Adrenal gland (tissue), 12 donors: ENCODE measurements around the gene PMF1. TPM values are rescaled to one million over a fixed set of nuclear protein-coding genes. Genes with fewer than 3 reads are reported as not detected.
A peak's percentile ranks its signal among the peaks of the same experiment; 100 is the strongest.

Source experiments
- DNase-seq, 7 donors: peaks; one replicate each; pipeline ENCODE4 v3.0.0-alpha.2; 2019 to 2020
- H3K27ac ChIP-seq, 5 donors: fragments of 200-600 bp; sonication (generic) in 4 of 5; 1 replicate in 3 of 5; 2 replicates in 2 of 5; pipeline versions ENCODE4 v1.5.1 to v1.8.0; 2016 to 2020; ENCODE audit warnings: mild to moderate bottlenecking in 1 of 5
- H3K27me3 ChIP-seq: fragments of 200-600 bp; 2 replicates; pipeline ENCODE4 v1.8.0; 2021
- H3K36me3 ChIP-seq, 2 donors: fragments of 200-600 bp; replicated peaks in 1 of 2; 1 replicate in 1 of 2; 2 replicates in 1 of 2; pipeline versions ENCODE4 v1.5.1 to v1.8.0; 2018 to 2022
- H3K4me1 ChIP-seq, 2 donors: fragments of 200-600 bp; replicated peaks in 1 of 2; 1 replicate in 1 of 2; 2 replicates in 1 of 2; pipeline versions ENCODE4 v1.5.1 to v1.8.0; 2018 to 2021
- H3K4me3 ChIP-seq, 4 donors: fragments of 200-600 bp; sonication (generic) in 3 of 4; one replicate each; pipeline ENCODE4 v1.5.1; 2016 to 2018
- H3K9me3 ChIP-seq, 3 donors: fragments of 200-600 bp; sonication (generic) in 1 of 3; replicated peaks in 1 of 3; 1 replicate in 2 of 3; 2 replicates in 1 of 3; pipeline versions ENCODE4 v1.5.1 to v1.8.0; 2016 to 2021
- CTCF ChIP-seq, 6 experiments: fragments of 450-650 bp in 4 of 6; fragments of 200-600 bp in 2 of 6; sonication (generic) in 1 of 6; IDR thresholded peaks; 1 replicate in 5 of 6; 2 replicates in 1 of 6; pipeline versions ENCODE4 v1.5.1 to v1.8.0; 2016 to 2021; ENCODE audit warnings: antibody characterized with exemption in 6 of 6, mild to moderate bottlenecking in 2 of 6, moderate library complexity in 1 of 6
- POLR2A ChIP-seq, 2 donors: fragments of 450-650 bp; IDR thresholded peaks; one replicate each; pipeline ENCODE4 v1.6.1; 2017; ENCODE audit warnings: antibody characterized with exemption in 2 of 2, mild to moderate bottlenecking in 2 of 2, moderate library complexity in 1 of 2
- WGBS, 4 donors: extraction: QIAGEN DNeasy Blood & Tissue Kit in 2 of 4; methylation state at CpG; one replicate each; pipeline versions ENCODE4 v1.1.5 to v1.1.7; 2013 to 2017; 5-methylcytosine and 5-hydroxymethylcytosine counted together
- intact Hi-C, 2 donors: fragments of 100-400 bp; cut with DNase I; formaldehyde crosslinking; loops; one replicate each; pipeline versions ENCODE4 v1.14.1 to v1.15.0; 2022 to 2023
- polyA plus RNA-seq, 3 donors: library from polyadenylated mRNA; stranded (reverse); fragments of 200-250 nt in 2 of 3; fragments of 350-450 nt in 1 of 3; fragmentation: Illumina TruSeq in 1 of 3; extraction: RNeasy Lipid Tissue Mini Kit (QIAGEN cat#74804) in 1 of 3; gene quantifications; one replicate each; pipeline ENCODE4 v1.2.3, GENCODE V29; 2013 to 2014
- total RNA-seq, 9 donors: library from RNA; depleted of rRNA in 4 of 9; stranded (reverse); fragments of >200 nt in 4 of 9; fragments of 120-200 nt in 1 of 9; fragmentation: NEBNext Ultra II Directional in 1 of 9; extraction: Animal tissue kit (Norgen Biotek cat#: 25700) in 1 of 9; gene quantifications; one replicate each; pipeline versions ENCODE4 v1.1.0 to v1.2.4, GENCODE V29; 2013 to 2023
- donor health status: healthy with polysubstance abuse.
- donor health status: Bipolar disorder and iron deficiency.
- donor health status: DM: yes; HTN: yes; CAD: no.
- donor health status: DM: no; HTN: no; CAD: no.
- donor health status: DM: no; HTN: no; CAD: no.
- donor health status: DM: yes; HTN: yes; CAD: no.

PMF1 gene
- total and polyA plus RNA-seq, 12 donors: 45.6 to 103 (median 67.7) TPM

- no peak for TF ChIP-seq CTCF (IDR thresholded peaks at IDR 0.05)
- TF ChIP-seq POLR2A (IDR thresholded peaks at IDR 0.05): no peak
- no peaks in the 10 kb centered on the region for H3K9me3 ChIP-seq
- no peak overlapping the region for H3K27ac ChIP-seq
- no peaks in the 10 kb centered on the region for H3K27me3 ChIP-seq
- DNase-seq: no peak
- peaks cover 0 to 94% of the 10 kb centered on the region in 2 donors for H3K36me3 ChIP-seq
- H3K4me1 ChIP-seq: peaks cover 4 to 12% of the 10 kb centered on the region in 2 donors
- no peak overlapping the region for H3K4me3 ChIP-seq
- WGBS, 4 donors: 89 to 95% (median 93%) methylated on average over 2 of the region's 2 CpGs
- intact Hi-C loops: no loop called here
Observed at GRCh38 chr1:156260896-156261295, 48.1 kb downstream of the PMF1 start.

- H3K27me3 ChIP-seq: no peaks in the 10 kb centered on the region
- intact Hi-C loops: no loop called here
- WGBS, 4 donors: 49 to 59% (median 53%) methylated on average over 9 of the region's 9 CpGs
- H3K27ac ChIP-seq: peak overlapping the region in 4 of 5 donors; percentile 10 to 69 (median 38)
- no peaks in the 10 kb centered on the region for H3K9me3 ChIP-seq
- no peak for TF ChIP-seq POLR2A (IDR thresholded peaks at IDR 0.05)
- no peak for TF ChIP-seq CTCF (IDR thresholded peaks at IDR 0.05)
- peaks cover 4 to 12% of the 10 kb centered on the region in 2 donors for H3K4me1 ChIP-seq
- H3K4me3 ChIP-seq: no peak overlapping the region
- H3K36me3 ChIP-seq: peaks cover 0 to 94% of the 10 kb centered on the region in 2 donors
- DNase-seq: peak; percentile 51 to 81 (median 75)
Observed at GRCh38 chr1:156262461-156263287, 49.9 kb downstream of the PMF1 start.

GRCh38 chr1:156263288-156263655 is 50.5 kb downstream of the PMF1 start:
- WGBS, 4 donors: 72 to 90% (median 82%) methylated on average over 8 to 9 of the region's 9 CpGs
- TF ChIP-seq POLR2A (IDR thresholded peaks at IDR 0.05) (no peak), CTCF (IDR thresholded peaks at IDR 0.05) (no peak)
- intact Hi-C loops: no loop called here
- Histone ChIP-seq H3K27ac (peak overlapping the region in 3 of 5 donors; percentile 10 to 69 (median 67)), H3K9me3 (no peaks in the 10 kb centered on the region), H3K4me3 (no peak overlapping the region), H3K36me3 (peaks cover 0 to 94% of the 10 kb centered on the region in 2 donors), H3K4me1 (peaks cover 4 to 12% of the 10 kb centered on the region in 2 donors), H3K27me3 (no peaks in the 10 kb centered on the region)
- no peak for DNase-seq

GRCh38 chr1:156266051-156266450 is 53.2 kb downstream of the PMF1 start:
- H3K27me3 ChIP-seq: no peaks in the 10 kb centered on the region
- no peak overlapping the region for H3K4me3 ChIP-seq
- no peak overlapping the region for H3K27ac ChIP-seq
- intact Hi-C loops: no loop called here
- TF ChIP-seq CTCF (IDR thresholded peaks at IDR 0.05): no peak
- no peak for TF ChIP-seq POLR2A (IDR thresholded peaks at IDR 0.05)
- no peaks in the 10 kb centered on the region for H3K9me3 ChIP-seq
- H3K4me1 ChIP-seq: peaks cover 4 to 12% of the 10 kb centered on the region in 2 donors
- peaks cover 0 to 93% of the 10 kb centered on the region in 2 donors for H3K36me3 ChIP-seq
- no peak for DNase-seq
- 85 to 90% (median 88%) methylated on average over 9 to 13 of the region's 13 CpGs for WGBS, 4 donors
